Suppressor macrophage treated with lipopolysaccharide for 4 hours (primary cell): Measurements from ENCODE around the gene ZNF318.
A peak's percentile ranks its signal among the peaks of the same experiment; 100 is the strongest.
"Not testable (repeated sequence)": the region's sequence is repeated elsewhere in the genome, so short reads cannot be mapped to it uniquely, and the experiment has no call there.

ENCODE experiments used
- DNase-seq: peaks from one replicate; pipeline ENCODE4 v3.0.0-alpha.2; 2020

ZNF318 gene

GRCh38 chr6:43380858-43381257 is 11.4 kb upstream of the ZNF318 start:
- not testable (repeated sequence) for DNase-seq

- DNase-seq: no peak
Observed at GRCh38 chr6:43378631-43379030, 9.2 kb upstream of the ZNF318 start.

- DNase-seq: no peak
Observed at GRCh38 chr6:43377710-43378229, 8.3 kb upstream of the ZNF318 start.

- DNase-seq: peak; percentile 71
Observed at GRCh38 chr6:43376551-43376981, 7.1 kb upstream of the ZNF318 start.

GRCh38 chr6:43375693-43376092 is 6.2 kb upstream of the ZNF318 start:
- no peak for DNase-seq

- DNase-seq: no peak
Observed at GRCh38 chr6:43373252-43373875, 3.9 kb upstream of the ZNF318 start.

- not testable (repeated sequence) for DNase-seq
Observed at GRCh38 chr6:43370003-43370580, 645 bp upstream of the ZNF318 start.

- peak; percentile 39 for DNase-seq
Observed at GRCh38 chr6:43368259-43369160, 937 bp downstream of the ZNF318 start.

GRCh38 chr6:43367245-43367984 is 2.0 kb downstream of the ZNF318 start:
- peak; percentile 81 for DNase-seq

GRCh38 chr6:43361269-43361668 is 8.2 kb downstream of the ZNF318 start:
- DNase-seq: no peak

- DNase-seq: no peak
Observed at GRCh38 chr6:43359831-43360230, 9.6 kb downstream of the ZNF318 start.

- DNase-seq: no peak
Observed at GRCh38 chr6:43359381-43359780, 10.1 kb downstream of the ZNF318 start.

GRCh38 chr6:43355862-43356590 is 13.4 kb downstream of the ZNF318 start:
- no peak for DNase-seq

GRCh38 chr6:43351951-43352350 is 17.5 kb downstream of the ZNF318 start:
- not testable (repeated sequence) for DNase-seq

GRCh38 chr6:43347444-43347843 is 22.0 kb downstream of the ZNF318 start:
- no peak for DNase-seq

GRCh38 chr6:43347021-43347420 is 22.4 kb downstream of the ZNF318 start:
- no peak for DNase-seq

- not testable (repeated sequence) for DNase-seq
Observed at GRCh38 chr6:43346243-43346642, 23.2 kb downstream of the ZNF318 start.

- no peak for DNase-seq
Observed at GRCh38 chr6:43339168-43339567, 30.3 kb downstream of the ZNF318 start.

- DNase-seq: no peak
Observed at GRCh38 chr6:43338243-43338642, 31.2 kb downstream of the ZNF318 start.

GRCh38 chr6:43336382-43336781 is 33.1 kb downstream of the ZNF318 start:
- no peak for DNase-seq

- DNase-seq: no peak
Observed at GRCh38 chr6:43335469-43335868, 34.0 kb downstream of the ZNF318 start.

GRCh38 chr6:43334466-43335095 is 34.9 kb downstream of the ZNF318 start:
- DNase-seq: peak; percentile 57
